Panc1 (cell line): Measurements from ENCODE around the gene PPP2R1B.

Experiments used
- POLR2AphosphoS5 ChIP-seq: IDR thresholded peaks from 2 replicates; pipeline ENCODE4 v1.6.1; 2012; ENCODE audit warnings: mild to moderate bottlenecking, low read depth, low read length, moderate library complexity
- TCF7L2 ChIP-seq: IDR thresholded peaks from 2 replicates; pipeline ENCODE4 v1.6.1; 2011; ENCODE audit warnings: mild to moderate bottlenecking, low read depth, low read length, inconsistent platforms
- TF ChIP-seq, protein P1 (sequence below): fragments of 450-650 bp; IDR thresholded peaks from 2 replicates; pipeline ENCODE4 v1.5.1; 2017; ENCODE audit warnings: mild to moderate bottlenecking

DNA sequence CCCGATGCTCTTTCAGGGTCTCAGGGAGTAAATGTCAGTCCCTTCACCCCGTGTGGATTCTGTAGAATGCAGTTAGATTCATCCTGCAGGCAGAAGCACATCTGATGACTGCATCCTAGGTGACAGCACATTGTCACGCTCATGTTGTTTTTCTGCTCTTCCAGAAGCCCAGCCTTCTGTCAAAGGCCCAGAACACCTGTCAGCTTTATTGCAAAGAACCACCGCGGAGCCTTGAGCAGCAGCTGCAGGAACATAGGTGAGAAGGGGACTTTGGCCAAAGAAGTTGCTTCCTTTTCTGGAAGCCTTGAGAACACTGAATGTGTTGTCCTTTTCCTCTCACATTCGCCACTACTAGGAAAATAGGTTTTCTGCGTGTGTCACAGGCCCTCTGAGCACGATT, 43.7 kb downstream of the PPP2R1B start:
- TF ChIP-seq, protein P1, sequence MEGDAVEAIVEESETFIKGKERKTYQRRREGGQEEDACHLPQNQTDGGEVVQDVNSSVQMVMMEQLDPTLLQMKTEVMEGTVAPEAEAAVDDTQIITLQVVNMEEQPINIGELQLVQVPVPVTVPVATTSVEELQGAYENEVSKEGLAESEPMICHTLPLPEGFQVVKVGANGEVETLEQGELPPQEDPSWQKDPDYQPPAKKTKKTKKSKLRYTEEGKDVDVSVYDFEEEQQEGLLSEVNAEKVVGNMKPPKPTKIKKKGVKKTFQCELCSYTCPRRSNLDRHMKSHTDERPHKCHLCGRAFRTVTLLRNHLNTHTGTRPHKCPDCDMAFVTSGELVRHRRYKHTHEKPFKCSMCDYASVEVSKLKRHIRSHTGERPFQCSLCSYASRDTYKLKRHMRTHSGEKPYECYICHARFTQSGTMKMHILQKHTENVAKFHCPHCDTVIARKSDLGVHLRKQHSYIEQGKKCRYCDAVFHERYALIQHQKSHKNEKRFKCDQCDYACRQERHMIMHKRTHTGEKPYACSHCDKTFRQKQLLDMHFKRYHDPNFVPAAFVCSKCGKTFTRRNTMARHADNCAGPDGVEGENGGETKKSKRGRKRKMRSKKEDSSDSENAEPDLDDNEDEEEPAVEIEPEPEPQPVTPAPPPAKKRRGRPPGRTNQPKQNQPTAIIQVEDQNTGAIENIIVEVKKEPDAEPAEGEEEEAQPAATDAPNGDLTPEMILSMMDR, result no peak
- TF ChIP-seq POLR2AphosphoS5 (no peak), TCF7L2 (no peak)
